ENCODE data around the gene TNFRSF18.
"Not testable (repeated sequence)": the region's sequence is repeated elsewhere in the genome, so short reads cannot be mapped to it uniquely, and the experiment has no call there.

Gene TNFRSF18

DNA sequence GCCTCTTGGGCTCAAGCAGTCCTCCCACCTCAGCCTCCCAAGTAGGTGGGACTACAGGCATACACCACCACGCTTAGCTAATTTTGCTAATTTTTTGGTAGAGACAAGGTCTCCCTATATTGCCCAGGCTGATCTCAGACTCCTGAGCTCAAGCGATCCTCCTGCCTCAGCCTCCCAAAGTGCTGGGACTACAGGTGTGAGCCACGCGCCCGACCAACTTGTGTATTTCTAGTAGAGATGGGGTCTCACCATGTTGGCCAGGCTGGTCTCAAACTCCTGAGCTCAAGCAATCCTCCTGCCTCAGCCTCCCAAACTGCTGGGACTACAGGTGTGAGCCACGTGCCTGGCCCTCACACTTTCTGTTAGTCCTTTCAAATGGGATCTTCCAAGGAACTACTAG lies 10.7 kb downstream of the TNFRSF18 start:
- DNase-seq: not testable (repeated sequence)

DNA sequence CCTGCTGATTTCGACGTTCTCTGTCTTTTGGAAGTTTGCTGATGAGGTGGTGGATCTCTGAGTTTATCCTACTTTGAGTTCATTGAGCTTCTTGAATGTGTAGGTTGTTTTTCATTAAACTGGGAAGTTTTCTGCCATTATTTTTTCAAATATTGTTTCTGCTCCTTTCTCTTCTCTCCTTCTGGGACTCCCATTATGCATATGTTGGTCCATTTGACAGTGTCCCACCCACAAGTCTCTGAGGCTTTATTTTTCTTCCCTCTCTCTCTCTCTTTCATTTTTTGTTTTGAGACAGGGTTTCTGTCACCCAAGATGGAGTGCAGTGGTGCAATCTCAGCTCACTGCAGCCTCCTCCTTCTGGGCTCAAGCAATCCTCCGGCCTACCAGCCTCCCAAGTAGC lies 11.7 kb downstream of the TNFRSF18 start:
- no peak for DNase-seq

DNA sequence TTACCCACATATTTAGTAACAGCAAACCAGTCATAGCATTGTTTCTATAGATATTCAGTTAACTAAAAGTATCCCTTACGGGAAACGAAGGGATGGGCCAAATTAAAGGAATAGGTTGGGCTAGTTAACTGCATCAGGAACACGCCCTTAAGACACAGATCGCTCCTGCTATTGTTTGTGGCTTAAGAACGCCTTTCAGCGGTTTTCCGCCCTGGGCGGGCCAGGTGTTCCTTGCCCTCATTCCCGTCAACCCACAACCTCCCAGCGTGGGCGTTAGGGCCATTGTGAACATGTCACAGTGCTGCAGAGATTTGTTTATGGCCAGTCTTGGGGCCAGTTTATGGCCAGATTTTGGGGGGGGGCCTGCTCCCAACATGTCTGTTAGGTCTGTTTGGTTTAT lies 14.7 kb downstream of the TNFRSF18 start:
- DNase-seq: no peak

DNA sequence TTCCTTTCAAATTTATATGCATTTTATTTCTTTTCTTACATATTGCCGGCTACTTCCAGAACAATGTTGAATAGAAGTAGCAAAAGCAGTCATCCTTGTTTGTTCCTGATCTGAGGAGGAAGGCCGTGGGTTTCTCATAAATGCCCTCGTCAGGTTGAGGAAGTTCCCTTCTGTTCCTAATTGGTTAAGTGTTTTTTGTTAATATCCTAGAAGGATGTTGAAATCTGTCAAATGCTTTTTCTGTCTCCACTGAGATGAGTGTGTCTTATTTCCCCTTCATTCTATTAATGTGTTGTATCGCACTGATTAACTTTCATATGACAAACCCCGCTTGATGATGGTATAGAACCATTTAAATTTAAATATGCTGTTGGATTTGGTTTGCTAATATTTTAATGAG lies 17.3 kb downstream of the TNFRSF18 start:
- no peak for DNase-seq

DNA sequence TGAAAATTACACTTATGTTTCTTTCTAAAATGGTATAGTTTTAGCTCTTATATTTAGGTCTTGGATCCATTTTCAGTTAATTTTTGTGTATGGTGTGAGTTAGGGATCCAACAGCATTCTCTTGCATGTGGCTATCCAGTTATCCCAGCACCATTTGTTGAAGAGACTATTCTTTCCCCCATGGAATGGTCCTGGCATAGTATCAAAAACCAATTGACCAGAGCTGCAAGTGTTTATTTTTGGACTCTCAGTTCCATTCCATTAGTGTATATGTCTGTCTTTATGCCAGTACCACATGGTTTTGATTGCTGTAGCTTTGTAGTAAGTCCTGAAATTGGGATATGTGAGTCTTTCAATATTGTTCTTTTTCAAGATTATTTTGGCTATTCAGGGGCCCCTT lies 18.5 kb downstream of the TNFRSF18 start:
- no peak for DNase-seq

DNA sequence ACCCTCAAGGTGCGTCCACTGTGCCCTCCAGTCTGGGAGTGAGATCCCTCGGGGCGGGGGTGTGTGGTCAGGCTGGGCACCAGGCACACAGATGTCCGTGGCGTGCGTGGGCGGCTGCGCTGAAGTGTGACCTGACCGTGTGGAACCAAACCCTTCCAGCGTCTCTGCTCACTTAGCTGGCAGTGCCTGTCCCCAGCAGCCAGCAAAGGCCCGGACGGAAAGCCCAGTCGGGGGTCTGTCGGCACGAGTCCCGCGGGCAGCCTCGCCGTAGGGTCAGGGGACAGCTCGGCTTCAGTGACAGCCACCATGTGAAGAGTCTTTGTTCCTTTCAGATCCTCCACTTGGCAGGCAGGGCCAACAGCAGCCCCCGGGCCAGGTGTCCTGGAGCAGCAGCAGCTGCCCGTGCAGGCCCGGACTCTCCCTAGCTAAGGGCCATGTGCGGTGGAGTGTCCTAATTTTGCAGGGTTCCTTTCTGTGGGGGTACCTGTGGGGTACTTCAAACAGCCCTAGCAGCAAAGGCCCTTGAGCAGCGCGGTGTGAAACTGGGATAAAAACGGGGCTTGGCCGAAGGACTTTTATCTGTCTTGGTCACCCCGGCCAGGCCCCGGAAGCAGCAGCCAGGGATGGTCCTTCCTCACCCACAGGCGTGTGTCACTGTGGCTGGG lies 21.2 kb downstream of the TNFRSF18 start:
- DNase-seq: no peak

DNA sequence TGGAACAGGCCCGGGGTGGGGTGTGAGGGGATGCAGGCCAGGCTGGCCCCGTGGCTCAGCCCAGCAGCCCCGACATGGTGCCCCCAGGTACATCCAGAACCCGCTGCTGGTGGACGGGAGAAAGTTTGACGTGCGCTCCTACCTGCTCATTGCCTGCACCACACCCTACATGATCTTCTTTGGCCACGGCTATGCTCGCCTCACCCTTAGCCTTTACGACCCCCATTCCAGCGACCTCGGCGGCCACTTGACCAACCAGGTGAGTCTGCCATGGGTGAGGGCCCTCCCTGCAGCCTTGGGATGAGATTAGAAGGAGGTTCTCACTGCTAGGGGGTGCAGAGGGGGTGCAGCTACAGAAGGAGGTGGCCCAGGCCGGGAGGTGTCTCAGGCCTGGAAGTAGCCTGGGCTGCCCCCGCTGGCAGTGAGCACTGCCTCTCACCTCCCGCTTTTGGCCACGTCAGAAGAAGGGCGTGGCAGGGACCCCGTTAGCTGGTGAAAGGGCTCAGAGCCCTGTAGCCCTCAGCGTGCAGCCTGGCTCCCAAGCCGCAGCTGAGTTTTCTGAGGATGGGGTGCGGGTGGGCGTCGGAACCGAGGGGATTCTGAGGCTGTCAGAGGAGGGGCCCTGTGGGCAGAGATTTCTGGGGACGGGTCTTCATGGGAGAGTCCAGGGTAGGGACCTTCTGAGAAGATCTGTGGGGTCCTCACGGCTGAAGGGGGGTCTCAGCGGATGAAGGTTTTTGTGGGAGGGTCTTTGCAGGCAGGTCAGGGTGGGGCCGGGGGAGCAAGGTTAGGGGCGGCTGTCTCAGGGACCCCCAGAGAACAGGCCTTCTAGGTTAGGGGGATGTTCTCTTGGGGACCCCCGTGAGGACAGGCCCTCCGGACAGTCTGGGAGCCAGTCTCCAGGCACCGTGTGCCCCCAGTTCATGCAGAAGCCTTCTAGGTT lies 22.3 kb downstream of the TNFRSF18 start:
- no peak for DNase-seq

DNA sequence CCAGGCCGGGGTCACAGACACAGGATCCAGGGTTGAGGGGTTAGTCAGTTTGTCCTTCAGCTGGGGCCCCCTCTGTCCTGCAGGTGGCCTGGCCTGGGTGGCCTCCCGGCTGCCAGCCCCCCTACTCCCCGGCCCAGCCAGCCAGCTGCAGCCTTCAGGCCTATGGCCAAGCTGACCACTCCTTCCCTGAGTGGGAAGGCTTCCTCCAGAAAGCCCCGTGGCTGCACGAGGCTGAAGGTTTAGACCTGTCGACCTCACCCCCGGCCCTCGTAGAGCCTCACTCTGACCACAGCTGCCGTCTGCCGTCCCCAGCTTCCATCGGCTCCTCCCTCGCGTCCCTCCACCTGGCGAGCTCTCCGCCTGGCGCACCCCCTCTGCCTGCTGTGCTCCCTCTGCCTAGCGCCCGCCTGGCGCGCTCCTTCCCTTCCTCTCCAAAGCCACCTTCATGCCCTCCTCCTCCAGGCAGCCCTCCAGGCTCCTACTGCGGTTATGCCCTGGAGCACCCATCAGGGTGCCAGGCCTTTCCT lies 23.1 kb downstream of the TNFRSF18 start:
- no peak for DNase-seq

DNA sequence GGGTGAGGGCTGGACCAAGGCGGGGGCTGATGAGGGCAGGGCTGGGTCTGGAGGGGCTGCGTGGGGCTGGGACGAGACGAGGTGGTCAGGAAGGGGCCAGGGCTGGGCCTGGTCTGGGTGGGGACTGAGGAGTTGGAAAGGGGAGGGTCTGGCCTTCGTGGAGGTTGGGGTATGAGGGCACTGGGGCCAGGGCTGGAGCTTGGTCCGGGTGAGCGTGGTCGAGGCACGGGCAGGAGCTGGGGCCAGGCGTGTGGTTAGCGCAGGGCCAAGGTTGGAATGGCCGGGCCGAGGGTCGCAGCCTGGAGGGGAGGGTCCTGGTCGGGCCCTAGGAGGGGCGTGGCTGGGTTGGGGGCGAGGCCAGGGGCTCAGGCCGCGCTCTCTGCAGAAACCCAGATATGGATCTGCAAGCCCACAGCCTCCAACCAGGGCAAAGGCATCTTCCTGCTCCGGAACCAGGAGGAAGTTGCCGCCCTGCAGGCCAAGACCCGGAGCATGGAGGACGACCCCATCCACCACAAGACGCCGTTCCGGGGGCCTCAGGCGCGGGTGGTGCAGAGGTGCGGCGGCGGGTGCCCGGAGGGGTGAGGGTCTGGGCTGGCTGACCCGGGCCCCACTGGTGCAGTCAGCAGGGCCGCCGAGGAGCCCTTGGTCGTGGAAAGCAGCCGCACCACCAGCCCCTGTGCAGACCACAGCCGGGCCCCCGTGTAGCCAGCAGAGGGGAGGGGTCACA lies 23.7 kb downstream of the TNFRSF18 start:
- no peak for DNase-seq

DNA sequence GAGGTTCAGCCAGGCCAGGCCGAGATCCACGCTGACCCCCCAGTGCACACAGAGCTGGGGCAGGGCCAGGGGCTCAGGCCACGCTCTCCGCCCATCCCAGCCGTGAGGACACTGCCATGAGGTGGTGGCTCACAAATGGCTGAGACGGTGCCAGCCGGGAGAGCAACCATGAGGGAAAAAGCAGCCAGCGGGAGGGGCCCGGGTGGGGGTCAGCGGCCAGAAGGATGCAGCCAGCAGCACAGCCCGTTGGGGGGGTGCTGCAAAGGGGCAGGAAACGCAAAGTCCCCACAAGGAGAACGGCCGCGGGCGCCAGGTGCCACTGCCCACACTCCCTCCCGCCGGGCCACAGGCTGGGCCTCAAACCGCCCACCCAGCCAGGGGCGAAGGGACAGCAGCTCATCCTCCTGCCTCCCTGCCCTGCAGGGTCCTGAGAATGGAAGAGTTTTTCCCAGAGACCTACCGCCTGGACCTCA lies 24.4 kb downstream of the TNFRSF18 start:
- no peak for DNase-seq

DNA sequence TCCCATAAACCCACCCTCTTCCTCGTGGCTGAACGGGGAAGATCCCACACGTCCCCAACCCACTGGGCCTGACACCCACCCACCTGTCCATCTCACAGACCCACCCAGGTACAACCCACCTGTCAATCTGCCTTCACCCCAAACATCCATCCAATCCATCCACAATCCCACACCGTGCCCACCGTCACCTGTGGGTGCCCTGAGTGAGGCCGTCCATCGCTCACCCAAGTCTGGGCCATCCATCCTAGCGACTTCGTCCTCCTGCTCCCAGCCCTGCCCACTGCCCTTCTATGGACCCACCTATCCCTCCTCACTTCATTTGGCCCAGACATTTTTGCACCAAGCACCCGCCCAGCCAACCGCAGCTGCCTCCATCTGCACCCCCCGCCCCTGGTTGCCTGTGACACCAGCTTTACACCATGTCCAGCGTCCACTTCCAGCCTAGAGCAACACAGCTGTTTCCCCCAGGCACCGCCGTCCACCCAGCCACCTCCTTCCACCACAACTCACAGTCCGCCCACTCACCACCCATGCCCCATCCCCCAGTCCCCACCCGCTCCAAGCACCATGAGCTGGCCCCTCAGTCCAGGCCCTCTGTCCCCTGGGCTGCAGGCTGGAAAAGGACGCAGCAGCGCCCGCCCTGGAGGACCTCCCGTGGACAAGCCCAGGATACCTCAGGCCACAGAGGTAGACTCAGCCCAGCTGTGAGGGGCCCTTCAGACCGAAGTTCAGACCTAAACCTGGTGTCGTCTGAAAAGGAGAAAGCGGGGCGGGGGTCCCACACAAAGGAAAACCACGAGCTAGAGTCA lies 25.1 kb downstream of the TNFRSF18 start:
- no peak for DNase-seq

DNA sequence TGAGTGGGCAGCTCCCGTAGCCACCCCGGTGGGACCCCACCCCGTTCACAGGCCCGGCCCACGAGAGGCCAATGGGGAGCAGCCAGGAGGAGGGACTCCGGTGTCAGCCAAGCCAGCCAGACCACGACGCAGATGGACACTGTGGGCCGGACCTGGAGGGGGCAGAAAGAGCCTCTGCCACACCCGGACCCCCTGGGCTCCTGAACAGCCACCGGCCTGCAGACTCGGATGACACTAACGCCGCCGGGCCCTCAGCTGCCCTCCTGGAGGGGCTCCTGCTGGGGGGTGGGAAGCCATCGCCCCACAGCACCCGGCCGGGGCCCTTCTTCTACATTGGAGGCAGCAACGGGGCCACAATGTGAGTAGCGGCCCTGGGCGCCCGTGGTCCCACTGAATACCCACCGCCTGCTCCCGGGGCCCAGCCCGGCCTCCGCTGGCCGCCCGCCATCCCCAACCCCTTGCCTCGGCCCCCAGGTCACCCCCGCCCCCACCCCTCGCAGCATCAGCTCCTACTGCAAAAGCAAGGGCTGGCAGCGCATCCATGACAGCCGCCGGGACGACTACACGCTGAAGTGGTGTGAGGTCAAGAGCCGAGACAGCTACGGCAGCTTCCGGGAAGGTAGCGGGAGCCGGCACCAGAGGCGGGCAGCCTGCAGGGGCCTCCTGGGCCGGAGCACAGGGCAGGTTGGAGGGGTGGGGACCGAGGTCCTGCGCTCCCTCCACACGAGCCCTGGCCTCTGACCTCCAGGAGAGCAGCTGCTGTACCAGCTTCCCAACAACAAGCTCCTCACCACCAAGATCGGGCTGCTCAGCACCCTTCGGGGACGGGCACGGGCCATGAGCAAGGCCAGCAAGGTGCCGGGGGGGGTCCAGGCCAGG lies 26.2 kb downstream of the TNFRSF18 start:
- no peak for DNase-seq

DNA sequence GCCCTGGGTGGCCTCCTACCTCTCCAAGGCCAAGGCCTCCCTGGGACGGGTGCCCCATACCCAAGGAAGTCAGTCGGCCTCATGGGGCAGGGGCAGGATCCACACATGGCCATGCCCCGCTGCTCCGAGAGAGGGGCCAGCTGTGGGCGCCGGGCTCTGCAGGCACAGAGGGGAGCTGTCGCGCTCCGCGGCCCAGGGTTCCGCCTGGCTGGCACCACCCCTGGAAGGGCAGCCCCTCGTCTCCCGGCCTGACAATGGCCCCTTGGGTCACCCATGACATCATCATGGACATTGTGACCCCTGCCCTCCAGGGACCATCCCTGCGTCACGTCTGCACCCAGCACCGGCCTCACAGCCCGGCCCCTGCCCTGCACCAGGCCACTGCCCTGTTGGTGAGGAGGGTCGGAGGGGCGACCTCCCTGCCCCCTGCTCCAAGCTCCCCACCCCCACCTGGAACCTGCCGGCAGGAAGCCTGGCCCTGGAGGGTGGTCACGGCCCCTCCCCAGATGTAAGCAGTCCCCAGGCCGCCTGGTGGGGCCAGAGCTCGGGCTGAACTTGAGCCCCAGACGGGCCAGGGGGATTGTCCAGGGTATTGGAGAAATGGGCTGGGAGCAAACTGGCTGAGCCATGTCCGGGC lies 26.9 kb downstream of the TNFRSF18 start:
- no peak for DNase-seq

DNA sequence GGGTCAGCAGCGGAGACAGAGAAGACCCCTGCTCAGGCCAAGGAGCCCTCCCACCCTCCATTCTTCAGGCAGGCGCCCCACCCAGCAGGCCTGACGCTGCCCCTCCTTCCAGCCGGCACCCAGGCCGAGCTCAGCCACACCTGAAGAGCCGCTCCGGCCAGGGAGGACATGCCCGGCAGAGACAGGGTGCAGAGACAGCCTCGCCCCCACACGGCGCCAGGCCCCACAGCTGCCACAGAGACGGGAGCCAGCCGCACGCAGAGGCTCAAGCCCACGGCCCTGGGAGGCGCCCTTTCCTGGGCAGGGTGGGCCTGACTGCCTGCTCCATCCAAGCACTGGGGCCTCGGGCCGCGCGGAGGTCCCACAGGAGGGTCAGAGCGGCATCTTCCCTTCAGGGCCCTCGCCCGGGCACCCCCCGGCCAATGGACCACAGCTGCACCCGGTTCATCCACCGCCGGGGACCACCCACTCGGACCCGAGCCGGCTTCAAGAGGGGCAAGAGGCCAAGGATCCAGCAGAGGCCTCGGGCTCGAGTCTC lies 27.5 kb downstream of the TNFRSF18 start:
- no peak for DNase-seq

DNA sequence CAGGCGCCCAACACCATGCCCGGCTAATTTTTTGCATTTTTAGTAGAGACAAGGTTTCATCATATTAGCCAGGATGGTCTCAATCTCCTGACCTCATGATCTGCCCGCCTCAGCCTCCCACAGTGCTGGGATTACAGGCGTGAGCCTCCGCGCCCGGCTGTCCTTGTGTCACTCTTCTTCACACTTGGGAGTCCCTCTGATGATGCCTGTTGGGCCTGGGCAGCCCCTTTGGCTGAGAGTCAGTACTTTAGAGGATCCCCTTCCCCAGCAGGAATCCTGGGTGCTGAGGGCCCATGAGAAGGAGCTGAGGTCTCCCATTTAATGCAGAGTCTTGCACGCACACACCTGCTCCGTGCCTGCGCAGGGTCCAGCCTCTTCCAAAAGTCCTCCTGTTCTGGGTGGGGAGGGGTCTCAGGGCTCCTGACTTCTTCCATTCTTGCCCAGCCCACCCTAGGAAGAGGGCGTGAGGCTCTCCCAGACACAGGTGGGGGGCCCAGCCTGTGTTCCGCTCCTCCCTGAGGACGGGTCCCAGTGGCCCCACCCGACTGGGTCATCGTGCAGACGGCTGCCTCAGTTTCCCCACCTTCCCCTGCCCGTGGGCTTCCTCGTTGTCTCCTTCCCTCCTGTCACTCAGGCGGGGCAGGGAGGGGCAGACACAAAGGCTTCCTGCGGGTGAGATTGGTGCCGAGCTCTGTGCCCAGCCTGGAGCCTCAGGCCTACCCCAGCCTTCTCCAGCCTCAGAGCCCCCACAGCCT lies 28.8 kb downstream of the TNFRSF18 start:
- no peak for DNase-seq

DNA sequence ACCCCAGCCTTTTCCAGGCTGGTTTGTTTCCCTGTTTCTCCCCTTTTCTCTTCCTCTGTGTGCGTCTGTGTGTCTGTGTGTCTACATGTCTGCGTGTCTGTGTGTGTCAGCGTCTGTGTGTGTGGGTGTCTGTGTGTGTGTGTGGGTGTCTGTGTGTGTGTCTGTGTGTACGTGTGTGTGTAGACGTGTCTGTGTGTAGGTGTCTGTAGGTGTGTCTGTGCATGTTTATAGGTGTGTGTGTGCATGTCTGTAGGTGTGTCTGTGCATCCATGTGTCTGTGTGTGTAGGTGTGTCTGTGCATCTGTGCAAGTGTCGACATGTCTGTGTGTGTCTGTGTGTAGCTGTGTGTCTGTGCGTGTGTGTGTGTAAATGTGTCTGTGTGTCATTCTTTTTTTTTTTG lies 29.5 kb downstream of the TNFRSF18 start:
- no peak for DNase-seq

DNA sequence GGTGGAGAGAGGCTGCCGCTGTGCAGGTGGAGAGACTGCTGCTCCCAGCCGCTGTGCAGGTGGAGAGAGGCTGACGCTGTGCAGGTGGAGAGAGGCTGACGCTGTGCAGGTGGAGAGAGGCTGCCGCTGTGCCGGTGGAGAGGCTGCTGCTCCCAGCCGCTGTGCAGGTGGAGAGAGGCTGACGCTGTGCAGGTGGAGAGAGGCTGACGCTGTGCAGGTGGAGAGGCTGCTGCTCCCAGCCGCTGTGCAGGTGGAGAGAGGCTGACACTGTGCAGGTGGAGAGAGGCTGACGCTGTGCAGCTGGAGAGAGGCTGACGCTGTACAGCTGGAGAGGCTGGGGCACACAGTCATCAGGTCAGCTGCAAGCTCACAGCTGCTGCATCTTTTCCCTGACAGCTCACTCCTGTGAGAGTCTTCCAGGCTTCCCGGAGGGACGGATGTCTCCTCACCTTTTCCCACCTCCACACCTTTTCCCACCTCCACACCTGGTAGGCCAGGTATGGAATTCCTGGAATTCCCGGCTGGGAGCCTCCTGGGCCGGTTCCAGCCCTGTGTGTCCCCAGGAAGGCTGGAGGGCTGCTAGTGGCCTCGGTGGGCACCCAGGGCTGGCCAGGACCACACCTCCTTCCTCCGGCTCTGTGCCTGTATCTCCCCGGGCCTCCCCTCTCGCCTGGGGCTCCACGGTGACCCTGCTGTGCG lies 30.2 kb downstream of the TNFRSF18 start:
- DNase-seq: peak in 1 of 2 experiments; percentile 22

DNA sequence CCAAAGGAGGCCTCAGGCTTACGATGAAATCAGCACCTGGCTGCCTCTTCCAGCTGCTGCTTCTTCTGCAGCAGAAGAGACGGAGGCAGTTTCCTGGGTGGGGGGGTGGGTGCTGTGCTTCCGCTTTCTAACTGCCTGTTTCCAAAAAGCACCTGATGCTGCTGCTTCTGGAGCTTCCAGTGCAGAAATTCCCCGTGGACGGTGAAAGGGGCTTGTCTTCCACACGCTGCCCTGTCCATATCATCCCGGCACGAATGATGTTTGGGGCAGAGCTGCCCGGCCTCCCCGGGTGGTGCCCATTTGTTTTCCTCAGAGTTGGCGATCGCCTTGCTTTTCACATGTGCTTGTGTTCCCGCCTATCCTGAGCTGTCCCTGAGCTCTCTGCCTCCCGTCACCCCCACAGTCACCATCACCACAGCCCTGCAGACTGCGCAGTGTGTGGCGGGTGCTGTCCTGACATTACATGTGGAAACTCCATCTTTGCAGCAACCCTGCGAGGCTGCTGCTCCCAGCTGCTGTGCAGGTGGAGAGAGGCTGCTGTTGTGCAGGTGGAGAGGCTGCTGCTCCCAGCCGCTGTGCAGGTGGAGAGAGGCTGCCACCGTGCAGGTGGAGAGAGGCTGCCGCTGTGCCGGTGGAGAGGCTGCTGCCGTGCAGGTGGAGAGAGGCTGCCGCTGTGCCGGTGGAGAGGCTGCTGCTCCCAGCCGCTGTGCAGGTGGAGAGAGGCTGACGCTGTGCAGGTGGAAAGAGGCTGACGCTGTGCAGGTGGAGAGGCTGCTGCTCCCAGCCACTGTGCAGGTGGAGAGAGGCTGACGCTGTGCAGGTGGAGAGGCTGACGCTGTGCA lies 30.9 kb downstream of the TNFRSF18 start:
- DNase-seq: no peak

Measured in NCI-H524 (cell line).